Left ventricle myocardium inferior (tissue), 1 donor: ENCODE results near the gene ETV1. TPM values are rescaled to one million over a fixed set of nuclear protein-coding genes. Genes with fewer than 3 reads are reported as not detected.

Source experiments
- DNase-seq: peaks from one replicate; pipeline ENCODE4 v3.0.0-alpha.2; 2020
- H3K27ac ChIP-seq: fragments of 200-600 bp; replicated peaks from 2 replicates; pipeline ENCODE4 v1.8.0; 2021
- H3K27me3 ChIP-seq: fragments of 200-600 bp; 2 replicates; pipeline ENCODE4 v1.8.0; 2021; ENCODE audit warnings: low read depth
- H3K36me3 ChIP-seq: fragments of 200-600 bp; 2 replicates; pipeline ENCODE4 v1.8.0; 2021
- H3K4me1 ChIP-seq: fragments of 200-600 bp; 2 replicates; pipeline ENCODE4 v1.8.0; 2021
- H3K4me3 ChIP-seq: fragments of 200-600 bp; 2 replicates; pipeline ENCODE4 v1.8.0; 2021; ENCODE audit warnings: mild to moderate bottlenecking, moderate library complexity
- H3K9me3 ChIP-seq: fragments of 200-600 bp; replicated peaks from 2 replicates; pipeline ENCODE4 v1.8.0; 2021
- CTCF ChIP-seq: fragments of 200-600 bp; IDR thresholded peaks from 2 replicates; pipeline ENCODE4 v1.8.0; 2021; ENCODE audit warnings: antibody characterized with exemption, mild to moderate bottlenecking, borderline replicate concordance
- intact Hi-C: fragments of 100-400 bp; cut with micrococcal nuclease; formaldehyde crosslinking; loops from one replicate; pipeline ENCODE4 v1.11.0; 2022
- total RNA-seq: library from RNA; stranded (reverse); fragmentation: NEBNext Ultra II Directional; extraction: Animal tissue kit (Norgen Biotek cat#: 25700); gene quantifications from one replicate; pipeline ENCODE4 v1.2.1, GENCODE V29; 2021
- donor health status: DM: no; HTN: yes; CAD: no; lungs with severe emphysema.

The ETV1 gene
- total RNA-seq, 1 donor from 2014 or later: 59.7 TPM

GRCh38 chr7:13915891-13916290 lies 73.6 kb downstream of the ETV1 start:
- no peaks in the 10 kb centered on the region for H3K9me3 ChIP-seq
- no peaks in the 10 kb centered on the region for H3K27me3 ChIP-seq
- no peak overlapping the region for H3K27ac ChIP-seq
- DNase-seq: no peak
- no peak for TF ChIP-seq CTCF
- H3K36me3 ChIP-seq: no peaks in the 10 kb centered on the region
- intact Hi-C loops: no loop called here
- H3K4me3 ChIP-seq: no peak overlapping the region
- H3K4me1 ChIP-seq: peaks cover 9% of the 10 kb centered on the region

GRCh38 chr7:13912715-13913278 lies 76.7 kb downstream of the ETV1 start:
- H3K36me3 ChIP-seq: peaks cover 19% of the 10 kb centered on the region
- no peak overlapping the region for H3K27ac ChIP-seq
- intact Hi-C loops: no loop called here
- DNase-seq: no peak
- H3K9me3 ChIP-seq: no peaks in the 10 kb centered on the region
- H3K4me3 ChIP-seq: no peak overlapping the region
- TF ChIP-seq CTCF: no peak
- H3K27me3 ChIP-seq: no peaks in the 10 kb centered on the region
- no peaks in the 10 kb centered on the region for H3K4me1 ChIP-seq

- Histone ChIP-seq H3K4me1 (no peaks in the 10 kb centered on the region), H3K9me3 (no peaks in the 10 kb centered on the region), H3K4me3 (no peak overlapping the region), H3K27ac (no peak overlapping the region), H3K36me3 (peaks cover 23% of the 10 kb centered on the region), H3K27me3 (no peaks in the 10 kb centered on the region)
- DNase-seq: no peak
- intact Hi-C loops: no loop called here
- TF ChIP-seq CTCF: no peak
These were observed 77.6 kb downstream of the ETV1 start for GRCh38 chr7:13911909-13912308.

GRCh38 chr7:13910805-13911551 lies 78.5 kb downstream of the ETV1 start:
- TF ChIP-seq CTCF: no peak
- Histone ChIP-seq H3K4me1 (no peaks in the 10 kb centered on the region), H3K27ac (no peak overlapping the region), H3K9me3 (no peaks in the 10 kb centered on the region), H3K27me3 (no peaks in the 10 kb centered on the region), H3K4me3 (no peak overlapping the region), H3K36me3 (peaks cover 30% of the 10 kb centered on the region)
- intact Hi-C loops: no loop called here
- no peak for DNase-seq

- H3K36me3 ChIP-seq: peaks cover 44% of the 10 kb centered on the region
These were observed 80.6 kb downstream of the ETV1 start for GRCh38 chr7:13908667-13909397.

More at GRCh38 chr7:13908667-13909397, 80.6 kb downstream of the ETV1 start:
- intact Hi-C loops: no loop called here
- H3K27ac ChIP-seq: no peak overlapping the region
- TF ChIP-seq CTCF: no peak
- H3K27me3 ChIP-seq: no peaks in the 10 kb centered on the region
- DNase-seq: no peak
- H3K4me3 ChIP-seq: no peak overlapping the region
- H3K4me1 ChIP-seq: no peaks in the 10 kb centered on the region
- no peaks in the 10 kb centered on the region for H3K9me3 ChIP-seq
